Limb (tissue), 2 donors: Measurements from ENCODE around the gene ZNF207.
"Not testable (repeated sequence)": the region's sequence is repeated elsewhere in the genome, so short reads cannot be mapped to it uniquely, and the experiment has no call there.

ENCODE experiments used
- DNase-seq, 2 donors: peaks; one replicate each; pipeline ENCODE4 v3.0.0-alpha.2; 2016; ENCODE audit errors: extremely low spot score in 2 of 2

Gene ZNF207

DNA sequence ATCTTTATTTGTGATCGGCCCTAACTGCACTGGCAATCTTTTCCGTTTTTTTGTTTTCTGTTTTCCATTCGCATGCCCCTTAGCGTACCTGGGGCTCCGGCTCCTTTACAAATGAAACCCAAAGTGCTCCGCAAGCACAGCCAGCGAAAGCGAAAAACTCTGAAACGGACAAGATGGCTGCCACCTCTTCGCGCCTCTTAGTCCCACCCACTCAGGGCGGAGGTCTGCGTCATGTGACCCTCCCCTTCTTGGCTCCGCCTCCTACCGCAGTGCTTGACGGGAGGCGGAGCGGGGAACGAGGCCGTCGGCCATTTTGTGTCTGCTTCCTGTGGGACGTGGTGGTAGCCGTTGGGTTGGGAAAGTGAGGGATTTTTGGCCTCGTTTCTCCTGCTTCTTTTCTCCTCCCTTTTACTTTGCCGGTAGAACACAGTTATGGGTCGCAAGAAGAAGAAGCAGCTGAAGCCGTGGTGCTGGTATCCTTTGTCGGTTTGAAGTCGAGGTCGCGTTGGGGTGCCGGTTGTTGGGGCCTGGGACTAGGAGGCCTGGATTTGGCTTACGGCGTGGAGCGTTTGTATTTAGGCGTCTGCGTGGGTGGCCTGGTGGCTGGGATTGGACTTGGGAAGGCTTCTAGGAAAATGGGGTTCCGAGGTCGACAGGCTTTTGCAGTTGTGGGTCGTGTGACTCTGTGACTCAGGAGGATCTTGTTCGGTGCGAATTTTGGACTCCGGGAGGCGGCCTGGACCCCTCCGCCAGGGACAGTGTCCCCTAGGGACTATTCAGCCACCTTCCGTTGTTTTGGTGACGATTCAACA lies at the start of gene ZNF207:
Gene ZNF207 (plus strand): TSS at position 304 of the 812 bp plus-strand sequence. CDS start 129 bp downstream, at position 433.
- peak; percentile 96 to 98 for DNase-seq

GRCh38 chr17:32302037-32302436 lies 47.9 kb upstream of the ZNF207 start:
- DNase-seq = no peak

GRCh38 chr17:32302860-32303649 lies 46.9 kb upstream of the ZNF207 start:
- no peak for DNase-seq

- DNase-seq = no peak
Observed at GRCh38 chr17:32303781-32304288, 46.1 kb upstream of the ZNF207 start.

- no peak for DNase-seq
Observed at GRCh38 chr17:32305049-32305448, 44.9 kb upstream of the ZNF207 start.

GRCh38 chr17:32307658-32308057 lies 42.3 kb upstream of the ZNF207 start:
- no peak for DNase-seq

GRCh38 chr17:32311028-32311536 lies 38.9 kb upstream of the ZNF207 start:
- peak; percentile 51 to 65 for DNase-seq

DNA sequence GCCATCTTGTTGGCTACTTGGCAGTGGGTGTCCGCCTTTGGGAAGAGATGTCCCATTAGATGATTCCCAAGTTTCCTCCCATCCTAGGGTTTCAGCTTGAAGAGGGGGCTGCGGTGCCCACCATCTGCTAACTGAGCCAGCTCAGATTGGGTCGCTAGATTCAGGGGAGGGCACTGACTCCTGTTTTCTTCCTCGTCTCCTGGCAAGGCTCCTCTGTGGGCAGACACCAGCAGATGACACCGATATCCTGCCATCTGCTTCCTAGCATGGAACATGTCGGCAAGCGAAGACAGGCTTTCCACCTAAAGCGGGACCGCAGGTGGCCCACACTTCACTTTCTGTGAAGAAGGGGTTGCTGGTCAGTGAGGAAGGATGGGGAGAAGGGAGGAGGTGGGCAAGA lies 35.3 kb upstream of the ZNF207 start:
- DNase-seq = no peak

- no peak for DNase-seq
Observed at GRCh38 chr17:32315171-32315570, 34.8 kb upstream of the ZNF207 start.

- not testable (repeated sequence) for DNase-seq
Observed at GRCh38 chr17:32316653-32317052, 33.3 kb upstream of the ZNF207 start.

DNA sequence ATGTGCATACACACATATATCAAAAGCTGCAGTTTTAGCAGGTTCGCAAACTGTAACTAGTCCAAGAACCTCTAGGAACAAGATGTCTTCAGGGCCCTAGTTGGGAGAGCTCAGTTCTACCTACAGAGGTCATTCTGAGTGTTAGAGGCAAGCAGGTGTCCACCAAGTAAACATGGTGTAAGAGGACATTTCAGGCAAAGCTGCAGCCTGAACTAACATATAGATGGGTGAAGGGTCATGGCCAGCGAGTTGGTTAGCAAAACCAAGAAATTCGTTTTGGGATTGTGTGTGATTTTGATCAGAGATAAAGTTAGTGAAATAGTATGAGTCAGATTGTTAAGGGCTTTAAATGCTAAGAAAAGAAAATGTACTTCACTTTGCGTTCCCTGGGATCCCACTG lies 32.6 kb upstream of the ZNF207 start:
- no peak for DNase-seq

GRCh38 chr17:32318071-32318470 lies 31.9 kb upstream of the ZNF207 start:
- no peak for DNase-seq

GRCh38 chr17:32319548-32319905 lies 30.4 kb upstream of the ZNF207 start:
- DNase-seq = peak; percentile 44 to 80

GRCh38 chr17:32320080-32320479 lies 29.9 kb upstream of the ZNF207 start:
- DNase-seq = not testable (repeated sequence)

- no peak for DNase-seq
Observed at GRCh38 chr17:32320847-32321246, 29.1 kb upstream of the ZNF207 start.

DNA sequence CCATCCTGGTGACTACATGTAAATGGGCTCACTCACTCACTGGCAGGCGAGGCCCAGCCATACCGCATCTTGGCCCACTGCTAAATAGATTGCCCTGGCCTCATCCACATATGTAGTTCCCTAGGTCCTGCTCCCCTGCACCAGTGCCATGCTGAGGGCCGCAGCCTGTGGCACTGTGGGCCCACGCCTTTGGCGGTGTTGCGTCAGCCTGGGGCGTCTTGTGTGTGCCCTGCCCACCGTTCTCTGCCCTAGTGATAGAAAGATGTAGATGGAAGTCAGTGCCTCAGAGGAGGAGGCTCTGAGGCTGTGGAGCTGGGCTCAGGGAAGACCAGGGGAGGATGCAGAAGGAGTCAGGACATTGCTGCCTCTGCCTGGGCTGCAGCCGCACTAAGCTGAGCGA lies 26.9 kb upstream of the ZNF207 start:
- no peak for DNase-seq

GRCh38 chr17:32323811-32324491 lies 26.0 kb upstream of the ZNF207 start:
- DNase-seq = no peak

DNA sequence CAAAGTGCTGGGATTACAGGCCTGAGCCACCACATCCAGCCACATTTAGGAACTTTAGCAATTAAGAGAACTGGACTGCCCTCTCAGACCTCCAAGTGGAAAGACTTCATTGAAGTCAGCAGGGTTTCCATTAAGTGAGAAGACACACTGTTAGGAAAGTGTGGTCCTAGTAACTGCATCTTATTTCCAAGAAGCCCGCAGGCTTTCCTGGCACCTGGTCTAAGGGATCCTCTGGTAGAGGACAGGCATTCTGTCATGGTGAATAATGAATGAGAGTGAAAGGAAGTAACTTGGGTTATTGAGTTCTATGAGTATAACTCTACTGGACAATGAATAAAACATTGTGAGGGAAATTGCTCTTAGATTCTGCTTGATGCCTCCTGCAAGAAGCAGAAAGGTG lies 22.0 kb upstream of the ZNF207 start:
- no peak for DNase-seq

GRCh38 chr17:32330147-32330546 lies 19.8 kb upstream of the ZNF207 start:
- no peak for DNase-seq

- no peak for DNase-seq
Observed at GRCh38 chr17:32331243-32332040, 18.5 kb upstream of the ZNF207 start.

- no peak for DNase-seq
Observed at GRCh38 chr17:32333187-32333586, 16.8 kb upstream of the ZNF207 start.
